ENCODE measurements around the gene FRZB.

The FRZB gene

DNA sequence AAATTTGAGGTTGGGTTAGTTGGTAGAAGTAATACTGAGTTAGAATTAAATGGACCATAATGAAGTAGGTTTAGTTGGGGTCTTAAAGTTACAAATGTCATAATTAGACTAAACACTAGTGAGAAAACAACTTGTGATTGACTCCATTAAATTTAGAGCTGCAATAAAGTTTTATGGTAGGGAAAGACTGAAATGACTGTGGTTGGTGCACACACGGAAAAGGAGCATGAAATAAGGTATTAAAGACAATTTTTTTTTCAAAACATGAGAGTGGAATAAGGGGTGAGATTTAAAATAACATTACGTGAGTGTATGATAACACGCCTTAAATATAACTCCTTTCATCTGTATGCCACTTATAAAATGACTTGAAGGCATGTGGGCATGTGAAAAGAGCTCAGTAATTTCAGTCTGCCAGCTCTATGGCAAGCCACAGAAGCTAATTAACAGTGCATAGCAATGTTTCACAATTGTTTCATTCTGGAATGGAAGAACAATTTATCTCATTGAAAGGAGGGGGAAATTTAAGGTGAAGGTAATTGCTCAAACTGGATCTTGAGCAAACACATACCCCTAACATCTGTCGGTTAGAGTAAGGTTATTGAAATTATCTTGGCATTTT is 1.4 kb downstream of the FRZB start:
- no peak for DNase-seq (ENCODE audit: low read depth)
- H3K4me3 ChIP-seq (ENCODE audit: low read depth, low read length): no peak overlapping the region
- TF ChIP-seq, protein P1, sequence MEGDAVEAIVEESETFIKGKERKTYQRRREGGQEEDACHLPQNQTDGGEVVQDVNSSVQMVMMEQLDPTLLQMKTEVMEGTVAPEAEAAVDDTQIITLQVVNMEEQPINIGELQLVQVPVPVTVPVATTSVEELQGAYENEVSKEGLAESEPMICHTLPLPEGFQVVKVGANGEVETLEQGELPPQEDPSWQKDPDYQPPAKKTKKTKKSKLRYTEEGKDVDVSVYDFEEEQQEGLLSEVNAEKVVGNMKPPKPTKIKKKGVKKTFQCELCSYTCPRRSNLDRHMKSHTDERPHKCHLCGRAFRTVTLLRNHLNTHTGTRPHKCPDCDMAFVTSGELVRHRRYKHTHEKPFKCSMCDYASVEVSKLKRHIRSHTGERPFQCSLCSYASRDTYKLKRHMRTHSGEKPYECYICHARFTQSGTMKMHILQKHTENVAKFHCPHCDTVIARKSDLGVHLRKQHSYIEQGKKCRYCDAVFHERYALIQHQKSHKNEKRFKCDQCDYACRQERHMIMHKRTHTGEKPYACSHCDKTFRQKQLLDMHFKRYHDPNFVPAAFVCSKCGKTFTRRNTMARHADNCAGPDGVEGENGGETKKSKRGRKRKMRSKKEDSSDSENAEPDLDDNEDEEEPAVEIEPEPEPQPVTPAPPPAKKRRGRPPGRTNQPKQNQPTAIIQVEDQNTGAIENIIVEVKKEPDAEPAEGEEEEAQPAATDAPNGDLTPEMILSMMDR (IDR thresholded peaks at IDR 0.05; ENCODE audit: low read depth, low read length, missing control alignments): no peak
- in situ Hi-C loops (cut with HindIII; ENCODE audit: low sequenced_read_pairs): no loop called here

DNA sequence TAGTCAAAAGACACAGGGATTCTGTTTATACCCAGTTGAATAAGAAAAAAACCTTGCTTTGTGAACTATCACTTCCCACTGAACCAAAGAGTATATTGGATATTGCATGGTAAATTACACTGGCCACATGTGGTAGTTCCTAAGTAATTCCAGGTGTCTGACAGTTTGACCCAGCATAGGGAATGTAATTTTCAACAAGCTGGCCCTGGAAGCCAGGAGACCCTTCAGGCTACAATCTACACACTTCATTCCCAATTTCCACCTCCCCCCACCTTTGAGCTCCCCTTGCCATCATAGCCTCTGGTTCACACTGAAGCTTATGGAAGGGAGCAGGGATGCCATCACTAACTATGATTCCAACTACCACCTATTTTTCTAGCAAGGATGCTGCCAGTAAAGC is 2.8 kb downstream of the FRZB start:
- DNase-seq (ENCODE audit: low read depth): no peak
- TF ChIP-seq, protein P1 (IDR thresholded peaks at IDR 0.05; ENCODE audit: low read depth, low read length, missing control alignments): no peak
- H3K4me3 ChIP-seq (ENCODE audit: low read depth, low read length): no peak overlapping the region
- in situ Hi-C loops (cut with HindIII; ENCODE audit: low sequenced_read_pairs): no loop called here

DNA sequence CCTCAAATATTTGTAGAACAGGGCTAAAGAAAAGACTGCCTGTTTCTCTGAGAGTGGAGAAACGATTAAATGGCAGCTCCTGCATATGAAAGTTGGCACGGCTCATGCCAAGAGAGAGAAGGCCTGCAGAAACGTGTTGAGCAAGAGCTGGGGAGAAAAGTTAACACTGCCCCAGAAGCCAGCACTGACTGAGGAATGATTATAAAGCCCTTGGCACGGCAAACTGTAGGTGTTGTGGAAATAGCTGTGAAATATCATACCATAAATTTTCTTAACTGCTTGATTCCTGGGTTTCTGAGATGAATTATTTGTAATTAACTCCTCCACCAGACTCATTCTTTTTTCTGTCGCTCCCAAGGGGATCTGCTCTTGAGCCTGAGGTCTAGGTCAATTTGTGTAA is 4.3 kb downstream of the FRZB start:
- TF ChIP-seq, protein P1 (IDR thresholded peaks at IDR 0.05; ENCODE audit: low read depth, low read length, missing control alignments): no peak
- DNase-seq (ENCODE audit: low read depth): no peak
- in situ Hi-C loops (cut with HindIII; ENCODE audit: low sequenced_read_pairs): no loop called here
- H3K4me3 ChIP-seq (ENCODE audit: low read depth, low read length): no peak overlapping the region

DNA sequence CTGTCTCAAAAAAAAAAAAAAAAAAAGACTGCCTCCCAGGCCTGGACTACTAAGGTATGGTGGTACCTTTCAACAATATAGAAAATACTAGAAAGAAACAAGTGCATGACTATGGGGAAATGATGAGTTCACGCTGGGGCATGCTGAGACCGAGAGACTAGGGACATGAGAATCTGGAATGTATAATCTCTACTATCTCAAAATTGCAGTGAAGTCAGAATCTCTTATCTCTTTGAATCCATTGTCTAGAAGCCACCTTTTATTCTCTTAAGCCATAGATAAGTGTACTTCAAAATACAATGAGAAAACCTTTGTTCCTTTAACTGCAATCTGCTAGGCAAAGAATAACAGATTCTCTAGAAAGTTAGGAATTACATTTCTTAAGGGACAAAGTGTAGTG is 5.6 kb downstream of the FRZB start:
- in situ Hi-C loops (cut with HindIII; ENCODE audit: low sequenced_read_pairs): no loop called here
- TF ChIP-seq, protein P1 (IDR thresholded peaks at IDR 0.05; ENCODE audit: low read depth, low read length, missing control alignments): no peak
- no peak overlapping the region for H3K4me3 ChIP-seq (ENCODE audit: low read depth, low read length)
- DNase-seq (ENCODE audit: low read depth): no peak

DNA sequence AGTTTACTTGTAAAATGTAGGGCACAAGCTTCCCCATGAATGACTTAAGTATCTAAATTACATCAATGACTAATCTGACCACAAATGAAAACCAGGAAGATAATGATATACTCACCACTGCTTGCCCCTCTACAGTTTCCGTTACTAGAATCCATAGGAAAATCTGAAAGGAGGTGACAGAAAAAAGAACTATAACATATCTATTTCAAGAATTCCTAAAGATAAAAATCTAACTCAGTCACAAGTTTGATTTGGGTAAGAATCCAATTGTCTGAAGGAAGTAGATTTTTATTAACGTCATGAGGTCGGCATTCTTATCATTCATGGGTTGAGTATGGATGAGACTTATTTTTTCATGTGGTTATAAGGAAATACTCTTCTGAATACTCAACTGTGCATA is 7.8 kb downstream of the FRZB start:
- TF ChIP-seq, protein P1 (IDR thresholded peaks at IDR 0.05; ENCODE audit: low read depth, low read length, missing control alignments): no peak
- no peak overlapping the region for H3K4me3 ChIP-seq (ENCODE audit: low read depth, low read length)
- in situ Hi-C loops (cut with HindIII; ENCODE audit: low sequenced_read_pairs): no loop called here
- no peak for DNase-seq (ENCODE audit: low read depth)

DNA sequence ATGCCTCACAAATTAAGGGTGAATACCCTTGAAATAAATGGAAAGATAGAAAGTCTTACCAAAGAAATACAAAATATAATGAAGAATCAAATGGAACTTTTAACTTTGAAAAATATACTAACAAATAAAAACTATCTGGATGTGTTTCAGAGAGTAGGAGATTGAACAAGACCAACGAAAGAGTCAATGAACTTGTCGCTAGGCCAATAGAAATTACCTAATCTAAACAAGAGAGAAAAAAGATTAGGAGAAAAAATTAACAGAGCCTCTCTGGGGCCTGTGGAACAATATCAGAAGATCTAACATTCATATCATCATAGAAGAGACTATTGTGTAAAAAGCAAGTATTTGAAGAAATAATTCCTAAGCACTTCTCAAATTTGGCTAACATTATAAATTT is 11.1 kb downstream of the FRZB start:
- no peak overlapping the region for H3K4me3 ChIP-seq (ENCODE audit: low read depth, low read length)
- DNase-seq (ENCODE audit: low read depth): no peak
- TF ChIP-seq, protein P1 (IDR thresholded peaks at IDR 0.05; ENCODE audit: low read depth, low read length, missing control alignments): no peak
- in situ Hi-C loops (cut with HindIII; ENCODE audit: low sequenced_read_pairs): no loop called here
